ENCODE results near the gene SCN4A.
"Not testable (repeated sequence)": the region's sequence is repeated elsewhere in the genome, so short reads cannot be mapped to it uniquely, and the experiment has no call there.

SCN4A gene

DNA sequence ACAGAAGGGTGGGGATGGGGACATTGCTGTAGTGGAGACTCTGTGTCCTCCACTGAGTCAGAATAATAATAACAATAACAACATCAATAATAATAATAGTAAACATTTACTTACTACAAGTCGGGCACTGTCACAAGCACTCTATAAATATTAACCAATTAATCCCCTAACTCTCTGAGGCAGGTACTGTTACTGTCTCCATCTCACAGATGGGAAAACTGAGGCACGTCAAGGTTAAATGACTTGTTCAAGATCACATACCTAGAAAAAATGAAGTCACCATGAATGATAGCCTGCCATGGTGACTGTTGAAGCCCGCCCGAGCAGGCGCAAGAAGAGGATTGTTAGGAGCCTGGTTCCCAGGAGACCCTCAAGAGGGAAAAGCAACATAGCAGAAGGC is 35.6 kb upstream of the SCN4A start:
- Histone ChIP-seq H3K4me1 (ENCODE audit: control insufficient read depth in 1 of 2, insufficient read depth in 2 of 2, low read length in 2 of 2) (peaks cover 19 to 41% of the 10 kb centered on the region in 2 donors), H3K27me3 (ENCODE audit: control insufficient read depth in 1 of 2, insufficient read depth in 2 of 2, low read length in 2 of 2) (no peaks in the 10 kb centered on the region), H3K36me3 (ENCODE audit: control insufficient read depth in 1 of 2, insufficient read depth in 2 of 2, low read length in 2 of 2) (no peaks in the 10 kb centered on the region), H3K9me3 (ENCODE audit: control insufficient read depth in 1 of 2, low read length in 2 of 2) (no peaks in the 10 kb centered on the region), H3K27ac (ENCODE audit: low read depth, low read length) (no peak overlapping the region), H3K9ac (ENCODE audit: low read depth in 1 of 2, low read length in 2 of 2) (no peak overlapping the region), H3K4me3 (ENCODE audit: low read depth in 1 of 2, low read length in 2 of 2) (no peak overlapping the region)

DNA sequence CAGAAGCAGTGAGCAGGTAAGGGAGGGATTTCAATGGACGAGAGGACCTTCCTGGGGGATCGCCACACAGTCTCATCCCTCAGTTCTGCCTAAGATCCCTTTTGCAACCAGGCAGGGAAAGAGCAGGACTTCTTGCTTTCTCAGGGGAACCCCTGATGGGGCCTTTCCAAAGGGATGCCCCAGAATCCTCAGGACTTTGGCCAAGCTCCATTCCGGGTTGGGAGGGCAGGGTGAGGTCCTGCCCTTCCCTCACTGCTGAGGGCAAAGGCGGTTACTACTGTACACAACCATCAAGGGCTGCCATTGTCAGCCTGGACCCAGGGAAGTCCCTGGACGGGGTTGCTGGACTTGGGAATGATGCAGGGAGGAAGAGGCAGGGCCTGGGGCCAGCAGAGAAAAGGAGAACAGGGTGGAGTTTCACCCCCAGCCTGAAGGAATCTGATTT is 35.1 kb upstream of the SCN4A start:
- Histone ChIP-seq H3K4me1 (ENCODE audit: control insufficient read depth in 1 of 2, insufficient read depth in 2 of 2, low read length in 2 of 2) (peaks cover 19 to 41% of the 10 kb centered on the region in 2 donors), H3K4me3 (ENCODE audit: low read depth in 1 of 2, low read length in 2 of 2) (no peak overlapping the region), H3K27me3 (ENCODE audit: control insufficient read depth in 1 of 2, insufficient read depth in 2 of 2, low read length in 2 of 2) (no peaks in the 10 kb centered on the region), H3K9me3 (ENCODE audit: control insufficient read depth in 1 of 2, low read length in 2 of 2) (no peaks in the 10 kb centered on the region), H3K36me3 (ENCODE audit: control insufficient read depth in 1 of 2, insufficient read depth in 2 of 2, low read length in 2 of 2) (peaks cover 0 to 3% of the 10 kb centered on the region in 2 donors), H3K9ac (ENCODE audit: low read depth in 1 of 2, low read length in 2 of 2) (no peak overlapping the region), H3K27ac (ENCODE audit: low read depth, low read length) (no peak overlapping the region)

DNA sequence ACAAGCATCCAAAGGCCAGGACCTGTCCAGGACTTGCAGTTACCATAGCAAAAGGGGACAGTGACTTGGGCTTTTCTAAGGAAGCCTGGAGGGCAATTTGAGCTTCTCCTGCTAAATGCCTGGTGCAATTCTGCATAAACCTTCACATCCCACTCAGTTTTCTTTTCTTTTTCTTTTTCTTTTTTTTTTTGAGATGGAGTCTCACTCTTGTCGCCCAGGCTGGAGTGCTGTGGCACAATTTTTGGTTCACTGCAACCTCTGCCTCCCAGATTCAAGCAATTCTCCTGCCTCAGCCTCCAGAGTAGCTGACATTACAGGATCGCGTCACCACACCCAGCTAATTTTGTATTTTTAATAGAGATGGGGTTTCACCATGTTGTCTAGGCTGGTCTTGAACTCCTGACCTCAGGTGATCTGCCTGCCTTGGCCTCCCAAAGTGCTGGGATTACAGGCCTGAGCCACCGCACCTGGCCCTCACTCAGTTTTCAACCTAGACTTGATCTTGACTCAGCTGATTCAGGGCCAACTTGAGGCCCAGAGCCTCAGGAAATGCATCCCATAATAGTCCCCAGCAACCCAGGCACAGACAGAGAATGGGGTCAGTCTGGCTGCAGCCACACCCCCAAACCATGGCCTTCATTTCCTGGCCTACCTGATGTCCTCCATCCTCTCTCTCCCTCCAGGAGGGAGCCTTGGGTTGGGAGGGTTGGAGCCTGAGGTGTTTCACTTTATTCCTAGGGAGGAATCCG is 34.5 kb upstream of the SCN4A start:
- not testable (repeated sequence) for H3K9ac ChIP-seq (ENCODE audit: low read depth in 1 of 2, low read length in 2 of 2); H3K9me3 ChIP-seq (ENCODE audit: control insufficient read depth in 1 of 2, low read length in 2 of 2); H3K27me3 ChIP-seq (ENCODE audit: control insufficient read depth in 1 of 2, insufficient read depth in 2 of 2, low read length in 2 of 2); H3K27ac ChIP-seq (ENCODE audit: low read depth, low read length); H3K36me3 ChIP-seq (ENCODE audit: control insufficient read depth in 1 of 2, insufficient read depth in 2 of 2, low read length in 2 of 2); H3K4me3 ChIP-seq (ENCODE audit: low read depth in 1 of 2, low read length in 2 of 2)
- peaks cover 19 to 41% of the 10 kb centered on the region in 2 donors for H3K4me1 ChIP-seq (ENCODE audit: control insufficient read depth in 1 of 2, insufficient read depth in 2 of 2, low read length in 2 of 2)

DNA sequence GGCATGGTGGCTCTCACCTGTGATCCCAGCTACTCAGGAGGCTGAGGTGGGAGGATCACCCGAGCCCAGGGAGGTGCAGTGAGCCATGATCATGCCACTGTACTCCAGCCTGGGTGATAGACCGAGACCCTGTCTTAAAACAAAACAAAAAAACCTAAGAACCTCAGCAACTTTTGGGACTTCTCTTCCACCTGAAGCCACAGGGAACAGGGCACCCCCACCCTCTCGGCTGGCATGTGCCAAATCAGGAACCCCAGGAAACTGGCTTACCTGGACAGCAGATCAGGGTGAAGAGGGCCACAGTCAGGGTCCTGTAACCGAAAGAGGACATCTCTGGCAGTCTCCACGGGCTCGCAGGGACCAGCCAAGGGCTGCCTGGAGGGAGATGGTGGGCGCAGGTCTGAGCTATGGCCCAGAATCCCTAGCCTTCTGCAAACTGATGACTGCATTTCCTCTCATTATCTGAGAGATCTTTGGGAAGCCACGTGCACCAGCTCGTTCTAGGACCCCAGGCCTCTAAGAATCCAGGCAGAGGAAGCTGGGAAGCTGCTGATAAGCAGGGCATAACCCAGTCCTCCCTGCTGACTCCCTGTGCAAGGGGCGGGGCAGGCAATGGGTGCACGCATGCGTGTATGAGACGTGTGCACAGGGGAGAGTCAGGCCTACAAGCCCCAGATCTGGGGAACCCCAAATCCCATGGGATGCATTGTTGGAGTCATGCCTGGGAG is 33.8 kb upstream of the SCN4A start:
- Histone ChIP-seq H3K4me3 (ENCODE audit: low read depth in 1 of 2, low read length in 2 of 2) (no peak overlapping the region), H3K36me3 (ENCODE audit: control insufficient read depth in 1 of 2, insufficient read depth in 2 of 2, low read length in 2 of 2) (peaks cover 0 to 3% of the 10 kb centered on the region in 2 donors), H3K4me1 (ENCODE audit: control insufficient read depth in 1 of 2, insufficient read depth in 2 of 2, low read length in 2 of 2) (peaks cover 19 to 41% of the 10 kb centered on the region in 2 donors), H3K27me3 (ENCODE audit: control insufficient read depth in 1 of 2, insufficient read depth in 2 of 2, low read length in 2 of 2) (no peaks in the 10 kb centered on the region), H3K9ac (ENCODE audit: low read depth in 1 of 2, low read length in 2 of 2) (no peak overlapping the region), H3K27ac (ENCODE audit: low read depth, low read length) (no peak overlapping the region), H3K9me3 (ENCODE audit: control insufficient read depth in 1 of 2, low read length in 2 of 2) (no peaks in the 10 kb centered on the region)

DNA sequence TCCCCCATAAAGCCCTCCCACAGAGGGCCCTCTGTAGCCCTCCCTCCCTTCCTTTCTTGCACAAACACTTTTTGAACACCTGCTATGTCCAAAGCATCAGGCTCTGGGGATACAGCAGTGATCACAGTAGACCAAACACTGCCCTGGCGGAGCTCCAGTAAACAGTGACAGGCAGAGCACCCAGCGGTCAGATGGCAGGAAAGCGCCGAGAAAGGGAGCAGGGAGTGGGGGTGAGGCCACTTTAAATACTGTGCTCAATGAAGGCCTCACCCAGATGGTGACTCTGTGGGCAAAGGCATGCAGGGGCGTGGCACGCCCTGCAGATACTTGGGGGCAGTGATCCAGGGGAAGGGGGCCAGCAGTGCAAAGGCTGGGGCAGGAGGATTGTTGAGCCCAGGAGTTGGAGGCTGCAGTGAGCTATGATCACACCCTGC is 33.0 kb upstream of the SCN4A start:
- Histone ChIP-seq H3K27me3 (ENCODE audit: control insufficient read depth in 1 of 2, insufficient read depth in 2 of 2, low read length in 2 of 2) (no peaks in the 10 kb centered on the region), H3K9ac (ENCODE audit: low read depth in 1 of 2, low read length in 2 of 2) (peak overlapping the region; percentile 28 to 33), H3K36me3 (ENCODE audit: control insufficient read depth in 1 of 2, insufficient read depth in 2 of 2, low read length in 2 of 2) (peaks cover 0 to 3% of the 10 kb centered on the region in 2 donors), H3K4me3 (ENCODE audit: low read depth in 1 of 2, low read length in 2 of 2) (no peak overlapping the region), H3K4me1 (ENCODE audit: control insufficient read depth in 1 of 2, insufficient read depth in 2 of 2, low read length in 2 of 2) (peaks cover 19 to 41% of the 10 kb centered on the region in 2 donors), H3K27ac (ENCODE audit: low read depth, low read length) (no peak overlapping the region), H3K9me3 (ENCODE audit: control insufficient read depth in 1 of 2, low read length in 2 of 2) (no peaks in the 10 kb centered on the region)

DNA sequence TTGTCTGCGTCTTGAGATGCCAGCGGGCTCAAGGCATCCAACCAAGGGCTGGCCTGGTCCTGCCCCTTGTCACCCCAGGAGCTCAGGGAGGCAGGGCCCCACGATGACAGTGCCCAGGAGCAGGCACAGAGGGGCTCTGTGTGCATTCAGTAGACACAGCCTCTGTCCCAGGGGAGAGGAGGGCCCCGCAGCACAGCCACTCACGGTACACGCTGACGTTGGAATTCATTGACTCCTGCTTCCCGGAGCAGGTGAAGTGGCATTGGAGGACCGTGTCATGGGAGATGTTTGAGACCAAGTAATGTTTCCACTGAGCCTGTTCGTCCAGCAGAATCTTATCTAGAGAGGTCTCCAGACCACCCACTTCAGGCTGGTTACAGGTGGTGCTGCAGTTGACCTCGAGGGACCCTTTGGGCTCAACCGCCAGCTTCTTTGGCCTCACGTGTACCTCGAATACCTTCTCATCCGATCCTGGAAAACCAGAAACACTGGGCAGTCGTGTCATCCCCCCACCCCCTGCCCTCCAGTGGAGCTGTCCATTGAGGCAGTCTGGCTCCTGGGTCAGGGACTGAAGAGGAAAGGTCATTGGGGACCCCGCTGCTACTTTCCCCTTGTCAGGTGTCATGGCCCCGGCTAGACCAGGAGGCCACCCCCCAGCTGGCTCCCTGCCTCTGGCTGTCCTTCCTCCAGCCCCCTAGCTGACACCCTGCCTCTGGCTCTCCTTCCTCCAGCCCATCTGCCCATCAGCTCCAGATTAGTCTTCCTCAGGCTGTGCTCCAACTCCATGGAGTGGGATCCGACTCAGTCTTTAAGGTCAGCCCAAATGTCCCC is 32.4 kb upstream of the SCN4A start:
- Histone ChIP-seq H3K27me3 (ENCODE audit: control insufficient read depth in 1 of 2, insufficient read depth in 2 of 2, low read length in 2 of 2) (no peaks in the 10 kb centered on the region), H3K4me3 (ENCODE audit: low read depth in 1 of 2, low read length in 2 of 2) (no peak overlapping the region), H3K9me3 (ENCODE audit: control insufficient read depth in 1 of 2, low read length in 2 of 2) (no peaks in the 10 kb centered on the region), H3K27ac (ENCODE audit: low read depth, low read length) (no peak overlapping the region), H3K9ac (ENCODE audit: low read depth in 1 of 2, low read length in 2 of 2) (peak overlapping the region; percentile 28 to 33), H3K4me1 (ENCODE audit: control insufficient read depth in 1 of 2, insufficient read depth in 2 of 2, low read length in 2 of 2) (peaks cover 19 to 41% of the 10 kb centered on the region in 2 donors), H3K36me3 (ENCODE audit: control insufficient read depth in 1 of 2, insufficient read depth in 2 of 2, low read length in 2 of 2) (peaks cover 0 to 3% of the 10 kb centered on the region in 2 donors)

DNA sequence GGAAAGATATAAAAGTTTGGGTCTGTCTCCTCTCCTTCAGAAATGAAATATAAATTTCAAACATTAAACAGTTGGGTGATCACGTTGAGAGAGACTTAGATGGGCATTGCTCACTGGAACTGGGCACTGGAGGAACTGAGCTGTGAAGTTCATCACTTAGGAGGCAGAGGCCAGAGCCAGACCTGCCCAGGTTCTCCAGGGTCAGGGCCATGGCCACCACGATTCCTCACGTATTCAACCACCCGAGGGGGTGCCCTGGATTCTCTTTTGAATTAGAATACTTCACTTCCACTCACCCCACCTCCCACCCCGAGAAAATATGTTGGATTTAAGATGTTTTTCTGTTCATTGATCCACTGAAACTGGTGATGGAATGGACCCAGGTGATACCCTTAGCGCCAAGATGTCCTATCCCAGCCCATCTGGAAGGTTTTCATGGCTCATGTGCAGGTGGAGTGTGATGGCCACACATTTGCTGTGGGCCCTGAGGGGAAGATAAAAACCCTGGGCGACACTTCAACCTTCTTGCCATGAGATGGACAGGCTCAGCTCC is 31.6 kb upstream of the SCN4A start:
- H3K27ac ChIP-seq (ENCODE audit: low read depth, low read length), result no peak overlapping the region
- no peaks in the 10 kb centered on the region for H3K9me3 ChIP-seq (ENCODE audit: control insufficient read depth in 1 of 2, low read length in 2 of 2)
- H3K4me3 ChIP-seq (ENCODE audit: low read depth in 1 of 2, low read length in 2 of 2), result no peak overlapping the region
- H3K9ac ChIP-seq (ENCODE audit: low read depth in 1 of 2, low read length in 2 of 2), result no peak overlapping the region
- H3K36me3 ChIP-seq (ENCODE audit: control insufficient read depth in 1 of 2, insufficient read depth in 2 of 2, low read length in 2 of 2), result peaks cover 0 to 3% of the 10 kb centered on the region in 2 donors
- peaks cover 23 to 42% of the 10 kb centered on the region in 2 donors for H3K4me1 ChIP-seq (ENCODE audit: control insufficient read depth in 1 of 2, insufficient read depth in 2 of 2, low read length in 2 of 2)
- H3K27me3 ChIP-seq (ENCODE audit: control insufficient read depth in 1 of 2, insufficient read depth in 2 of 2, low read length in 2 of 2), result peaks cover 0 to 6% of the 10 kb centered on the region in 2 donors

DNA sequence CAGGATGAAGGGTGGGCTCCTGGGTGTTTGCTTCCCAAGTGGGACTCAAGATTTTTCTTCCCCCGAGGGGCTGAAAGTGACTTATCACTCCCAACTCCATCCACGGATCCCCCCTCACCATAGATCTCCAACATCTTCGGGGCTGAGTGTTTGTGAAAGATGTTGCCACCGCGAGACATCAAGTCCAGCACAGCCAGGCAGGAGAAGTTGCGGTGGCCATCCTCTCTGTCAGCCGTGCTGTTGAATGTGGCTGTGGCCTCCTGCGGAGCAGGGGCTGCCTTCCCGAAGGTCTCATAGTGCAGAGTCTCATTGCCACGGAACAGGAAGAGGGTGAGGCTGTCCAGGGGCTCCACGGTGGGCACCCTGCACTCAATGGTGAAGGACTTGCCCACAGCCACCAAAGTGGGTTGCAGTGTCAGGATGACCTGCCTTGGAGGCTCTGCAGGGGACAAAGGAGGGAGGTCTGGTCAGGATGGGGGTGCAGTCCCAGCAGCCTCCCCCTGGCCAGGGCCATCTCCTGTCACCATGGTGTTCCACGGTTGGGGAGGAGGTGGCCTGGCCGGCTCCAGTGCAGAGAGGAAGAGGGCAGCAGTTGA is 30.9 kb upstream of the SCN4A start:
- Histone ChIP-seq H3K36me3 (ENCODE audit: control insufficient read depth in 1 of 2, insufficient read depth in 2 of 2, low read length in 2 of 2) (peaks cover 0 to 3% of the 10 kb centered on the region in 2 donors), H3K4me1 (ENCODE audit: control insufficient read depth in 1 of 2, insufficient read depth in 2 of 2, low read length in 2 of 2) (peaks cover 23 to 43% of the 10 kb centered on the region in 2 donors), H3K9ac (ENCODE audit: low read depth in 1 of 2, low read length in 2 of 2) (no peak overlapping the region), H3K4me3 (ENCODE audit: low read depth in 1 of 2, low read length in 2 of 2) (no peak overlapping the region), H3K27me3 (ENCODE audit: control insufficient read depth in 1 of 2, insufficient read depth in 2 of 2, low read length in 2 of 2) (peaks cover 0 to 9% of the 10 kb centered on the region in 2 donors), H3K27ac (ENCODE audit: low read depth, low read length) (no peak overlapping the region), H3K9me3 (ENCODE audit: control insufficient read depth in 1 of 2, low read length in 2 of 2) (no peaks in the 10 kb centered on the region)

DNA sequence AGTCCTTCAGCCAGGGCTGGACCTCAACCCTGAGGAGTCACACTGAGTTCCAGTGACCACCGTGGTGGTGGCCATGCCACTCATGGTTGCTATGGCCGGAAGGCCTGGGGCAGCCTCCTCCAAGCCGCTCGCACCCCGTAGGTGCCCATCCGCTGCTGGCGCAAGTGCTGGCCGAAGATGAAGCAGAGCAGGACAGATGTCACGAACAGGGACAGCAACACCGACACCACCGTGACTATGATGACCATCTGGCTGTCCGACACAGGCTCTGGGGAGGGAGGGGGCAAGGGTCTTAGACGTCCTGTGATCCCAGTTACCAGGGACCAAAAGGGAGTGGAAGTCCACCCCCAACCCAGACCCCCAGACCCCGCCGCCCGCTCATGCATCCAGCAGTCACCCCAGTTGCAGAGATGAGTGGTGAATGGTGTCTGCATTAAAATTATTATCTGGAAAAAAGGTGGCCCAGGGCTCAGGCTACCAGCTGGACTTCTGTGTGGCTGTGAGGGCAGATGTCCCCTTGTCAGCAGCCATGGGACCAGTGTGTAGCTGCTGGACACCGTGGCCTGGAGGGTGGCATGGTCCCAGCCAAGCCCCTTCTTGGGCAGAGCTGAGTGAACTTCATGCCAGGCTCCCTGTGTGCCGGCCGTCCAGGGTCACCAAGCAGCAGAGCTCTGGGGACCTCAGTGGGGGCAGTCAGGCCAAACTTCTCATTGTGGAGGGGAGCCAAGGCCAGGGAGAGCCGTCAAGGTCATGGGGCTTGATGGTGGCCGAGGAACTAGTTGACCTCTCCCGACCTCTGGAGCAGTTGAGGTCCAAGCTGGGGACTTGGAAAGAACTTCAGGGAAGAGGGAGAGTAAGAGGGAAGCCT is 30.2 kb upstream of the SCN4A start:
- Histone ChIP-seq H3K36me3 (ENCODE audit: control insufficient read depth in 1 of 2, insufficient read depth in 2 of 2, low read length in 2 of 2) (peaks cover 0 to 3% of the 10 kb centered on the region in 2 donors), H3K9me3 (ENCODE audit: control insufficient read depth in 1 of 2, low read length in 2 of 2) (no peaks in the 10 kb centered on the region), H3K27me3 (ENCODE audit: control insufficient read depth in 1 of 2, insufficient read depth in 2 of 2, low read length in 2 of 2) (peaks cover 4 to 9% of the 10 kb centered on the region in 2 donors), H3K4me3 (ENCODE audit: low read depth in 1 of 2, low read length in 2 of 2) (no peak overlapping the region), H3K9ac (ENCODE audit: low read depth in 1 of 2, low read length in 2 of 2) (no peak overlapping the region), H3K27ac (ENCODE audit: low read depth, low read length) (no peak overlapping the region), H3K4me1 (ENCODE audit: control insufficient read depth in 1 of 2, insufficient read depth in 2 of 2, low read length in 2 of 2) (peaks cover 21 to 41% of the 10 kb centered on the region in 2 donors)
